SW 1271 (cell line): ENCODE measurements around the gene PRAME.

Source experiments
- DNase-seq, 2 experiments: peaks; one replicate each; lab custom pipeline; 2025; lab: John Stamatoyannopoulos, UW

PRAME gene

DNA sequence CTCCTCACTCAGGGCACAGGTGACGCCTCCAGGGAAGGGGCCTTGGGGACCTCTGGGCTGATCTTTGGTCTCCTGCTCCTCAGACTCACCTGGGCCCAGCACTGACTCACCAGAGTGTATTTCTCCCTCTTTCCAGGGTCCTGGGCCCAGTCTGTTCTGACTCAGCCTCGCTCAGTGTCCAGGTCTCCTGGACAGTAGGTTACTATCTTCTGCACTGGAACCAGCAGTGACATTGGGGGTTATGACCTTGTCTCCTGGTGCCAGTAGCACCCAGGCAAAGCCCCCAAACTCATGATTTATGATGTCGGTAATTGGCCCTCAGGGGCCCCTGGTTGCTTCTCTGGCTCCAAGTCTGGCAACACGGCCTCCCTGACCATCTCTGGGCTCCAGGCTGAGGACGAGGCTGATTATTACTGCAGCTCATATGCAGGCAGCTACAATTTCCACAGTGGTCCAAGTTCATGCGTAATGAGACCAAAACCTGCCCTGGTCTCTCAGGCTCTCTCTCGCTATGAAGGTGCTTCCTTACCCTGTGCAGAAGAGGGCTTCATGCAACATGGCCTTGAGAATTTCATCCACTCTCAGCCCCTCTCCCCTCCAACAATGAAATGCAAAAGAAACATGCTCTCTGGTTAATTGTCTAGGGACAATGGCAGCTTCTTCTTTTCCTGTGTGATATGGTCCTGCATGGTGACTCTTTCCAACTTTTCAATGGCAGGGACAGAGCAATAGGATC is 21.0 kb upstream of the PRAME start:
- DNase-seq: no peak

DNA sequence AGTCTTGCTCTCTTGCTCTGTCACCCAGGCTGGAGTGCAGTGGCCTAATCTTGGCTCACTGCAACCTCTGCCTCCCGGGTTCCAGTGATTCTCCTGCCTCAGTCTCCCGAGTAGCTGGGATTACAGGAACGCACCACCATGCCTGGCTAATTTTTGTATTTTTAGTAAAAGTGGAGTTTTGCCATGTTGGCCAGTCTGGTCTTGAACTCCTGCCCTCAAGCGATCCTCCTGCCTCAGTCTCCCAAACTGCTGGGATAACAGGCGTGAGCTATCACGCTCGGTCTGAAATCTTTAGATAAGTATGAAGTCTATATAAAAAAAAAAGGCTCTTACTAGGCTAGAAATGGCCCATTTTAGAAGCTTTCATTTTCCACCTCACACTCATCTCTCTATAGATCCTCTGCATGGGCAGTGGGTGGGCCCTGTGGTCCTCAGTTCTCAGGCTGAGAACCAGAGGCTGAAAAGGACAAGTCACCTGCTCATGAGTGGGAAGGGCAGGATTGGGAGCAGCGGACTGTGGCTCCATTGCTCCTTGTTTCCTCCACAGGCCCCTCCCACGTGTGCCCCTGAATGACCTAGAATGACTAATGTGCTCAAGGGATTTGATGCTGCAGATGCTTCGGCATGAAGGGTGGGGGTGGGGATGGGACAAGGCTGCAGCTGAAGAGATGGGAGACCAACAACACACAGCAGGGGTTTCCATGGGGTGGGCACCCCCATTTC is 19.8 kb upstream of the PRAME start:
- no peak for DNase-seq

DNA sequence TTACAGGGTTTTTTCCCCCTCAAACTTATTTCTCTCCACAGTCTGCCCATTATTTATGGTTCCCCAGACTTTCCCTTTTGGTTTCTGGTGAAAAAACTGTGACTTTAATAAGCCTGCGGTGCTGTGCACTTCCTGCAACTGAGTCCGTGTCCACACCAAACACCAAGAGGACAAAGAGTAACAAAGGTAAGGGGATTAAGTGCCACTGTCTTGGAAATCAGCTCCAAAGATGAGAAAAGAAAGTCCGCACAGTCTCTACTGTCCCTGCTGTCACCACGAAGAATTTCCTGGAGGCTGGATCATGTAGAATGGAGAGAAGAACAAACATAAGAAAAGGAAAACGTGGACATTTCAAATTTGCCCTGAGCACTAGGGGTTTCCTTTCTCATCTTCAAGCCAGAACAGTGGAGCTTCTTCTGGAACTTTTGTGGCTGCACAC is 17.9 kb upstream of the PRAME start:
- DNase-seq: no peak

DNA sequence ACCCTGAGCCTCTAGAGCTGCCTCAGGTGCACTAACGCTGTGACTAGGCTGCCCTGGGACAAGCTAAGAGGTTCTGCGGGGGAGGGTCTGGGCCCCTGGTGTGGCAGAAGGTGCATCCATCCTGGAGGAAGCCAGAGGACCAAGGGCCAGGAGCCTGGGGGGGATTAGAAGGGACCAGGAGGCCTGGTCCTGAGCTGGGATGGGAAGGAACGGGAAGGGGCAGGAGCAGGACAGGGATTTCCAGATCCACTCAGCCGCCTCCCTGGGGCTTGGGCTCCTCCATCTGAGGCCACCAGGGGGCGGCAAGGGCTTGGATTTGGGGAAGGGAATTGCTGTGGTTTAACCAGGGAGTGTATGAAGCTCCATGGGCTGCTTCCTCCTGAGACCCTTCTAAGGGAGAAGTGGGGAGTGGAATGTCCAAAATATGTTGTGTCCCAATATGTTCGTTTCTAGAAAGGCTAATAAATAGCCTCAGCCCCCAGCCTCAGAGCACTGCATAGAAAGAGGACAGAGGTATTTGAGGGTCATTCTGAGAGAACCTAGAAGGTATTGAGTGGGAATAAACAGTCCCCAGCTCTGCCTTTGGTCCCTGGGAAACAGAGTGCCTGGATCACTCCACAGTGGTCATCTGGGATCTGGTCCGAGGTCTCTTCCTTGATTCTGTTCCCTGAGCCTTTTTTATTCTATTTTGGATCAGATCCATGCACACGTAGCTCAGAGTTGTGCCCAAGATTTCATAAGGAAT is 17.4 kb upstream of the PRAME start:
- peak in 1 of 2 experiments; percentile 23 for DNase-seq

DNA sequence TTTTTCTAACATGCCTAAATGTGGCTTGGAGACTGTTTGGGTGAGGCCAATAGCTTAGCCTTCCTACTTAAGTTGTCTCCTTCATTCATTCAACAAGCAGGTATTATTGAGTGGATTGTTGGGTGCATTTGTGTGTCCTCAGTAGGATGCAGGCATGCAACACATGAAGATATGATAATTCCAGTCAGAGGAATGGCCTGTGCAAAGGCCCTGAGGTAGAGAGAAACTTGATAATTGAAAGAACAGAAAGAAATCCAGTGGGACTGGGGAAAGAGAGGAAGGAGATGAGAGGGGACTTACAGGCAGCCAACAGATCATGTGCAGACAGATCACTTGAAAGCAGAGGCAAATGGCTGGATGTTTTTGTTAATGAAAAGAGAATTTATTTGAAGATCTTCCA is 15.3 kb upstream of the PRAME start:
- no peak for DNase-seq

DNA sequence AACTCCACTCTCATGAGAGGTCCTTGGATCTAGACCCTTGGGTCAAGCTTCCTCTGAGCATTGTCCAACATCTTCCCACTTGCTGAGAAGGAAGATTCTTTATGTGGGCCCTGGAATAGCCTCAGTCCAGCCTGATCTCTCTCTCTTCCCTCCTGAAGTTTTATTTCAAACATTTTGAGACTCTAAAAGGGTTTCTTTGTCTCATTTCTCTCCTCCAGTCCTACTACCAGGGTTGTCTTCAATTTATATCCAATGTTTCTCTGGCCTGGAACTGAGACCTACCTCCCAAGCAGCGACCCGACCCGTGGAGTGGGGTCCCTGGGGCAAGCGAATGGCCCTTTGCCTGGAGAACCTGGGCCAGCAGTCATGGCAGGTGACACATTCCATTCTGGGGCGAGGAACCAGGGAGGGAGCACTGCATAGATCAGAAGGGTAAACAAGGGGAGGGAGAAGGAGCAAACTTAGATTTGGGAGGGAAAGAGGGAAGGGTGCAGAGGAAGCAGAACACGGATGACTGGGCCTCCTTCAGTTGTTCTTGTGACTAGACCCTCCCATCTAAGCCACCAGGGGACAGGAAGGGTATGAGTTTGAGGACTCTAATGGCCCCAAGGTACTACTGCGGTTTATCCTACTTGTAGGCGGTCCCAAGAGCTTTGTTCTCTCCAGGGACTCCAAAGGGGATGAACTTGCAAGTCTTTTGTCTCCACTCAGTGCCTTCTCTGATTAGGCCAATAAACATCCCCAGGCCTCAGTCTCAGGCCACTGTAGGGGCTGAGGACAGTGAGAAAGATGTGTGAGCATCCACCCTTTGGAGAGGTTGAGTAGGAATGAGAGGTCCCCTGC is 14.2 kb upstream of the PRAME start:
- DNase-seq: no peak

DNA sequence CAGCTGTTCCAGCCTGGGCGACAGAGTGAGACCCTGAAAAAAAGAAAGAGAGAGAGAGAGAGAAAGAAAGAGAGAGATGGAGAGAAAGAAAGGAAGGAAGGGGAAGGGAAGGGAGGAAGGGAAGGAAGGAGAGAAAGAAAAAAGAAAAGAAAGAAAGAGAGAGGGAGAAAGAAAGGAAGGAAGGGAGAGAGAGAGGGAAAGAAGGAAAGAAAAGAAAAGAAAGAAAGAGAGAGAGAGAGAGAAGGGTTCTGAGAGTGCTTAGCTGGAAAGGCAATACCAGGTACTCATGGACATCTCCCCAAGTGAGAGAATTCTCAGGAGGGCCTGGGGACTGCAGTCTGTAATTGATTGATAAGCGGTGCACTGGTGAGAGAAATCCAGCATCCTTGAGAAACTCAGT is 12.8 kb upstream of the PRAME start:
- DNase-seq: no peak

DNA sequence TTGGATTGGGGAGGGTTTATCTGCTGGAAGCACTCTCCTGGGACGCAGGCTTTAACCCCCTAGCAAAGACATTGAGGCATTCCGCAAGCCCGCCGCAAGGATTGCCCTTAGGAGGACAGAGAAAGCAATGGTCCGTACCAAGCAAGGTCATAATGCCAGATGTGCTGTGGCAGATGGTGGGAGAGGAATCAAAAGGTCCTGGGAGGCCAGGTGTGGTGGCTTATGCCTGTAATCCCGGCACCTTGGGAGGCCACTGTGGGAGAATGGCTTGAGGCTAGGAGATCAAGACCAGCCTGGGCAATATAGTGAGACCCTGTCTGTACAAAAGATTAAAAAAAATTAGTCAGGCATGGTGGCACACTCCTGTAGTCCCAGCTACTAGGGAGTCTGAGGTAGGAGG is 12.4 kb upstream of the PRAME start:
- no peak for DNase-seq

DNA sequence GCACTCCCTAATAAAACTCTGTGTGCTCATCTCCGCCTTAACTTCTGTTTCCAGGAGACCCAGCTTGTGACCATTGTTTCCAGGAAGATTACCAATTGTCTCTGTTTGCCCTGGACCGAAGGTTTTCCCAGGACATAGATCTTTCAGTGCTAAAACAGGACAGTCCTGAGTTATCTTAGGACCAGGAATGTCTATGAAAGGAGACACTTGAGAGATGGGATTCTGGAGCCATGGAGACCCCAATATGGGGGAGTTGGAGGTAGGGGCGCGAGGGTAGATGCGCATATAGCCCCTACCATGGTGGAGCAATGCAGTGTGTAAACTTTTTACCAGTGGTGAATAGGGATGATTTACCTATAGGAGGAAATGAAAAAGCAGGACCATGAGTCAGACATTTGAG is 10.2 kb upstream of the PRAME start:
- no peak for DNase-seq

DNA sequence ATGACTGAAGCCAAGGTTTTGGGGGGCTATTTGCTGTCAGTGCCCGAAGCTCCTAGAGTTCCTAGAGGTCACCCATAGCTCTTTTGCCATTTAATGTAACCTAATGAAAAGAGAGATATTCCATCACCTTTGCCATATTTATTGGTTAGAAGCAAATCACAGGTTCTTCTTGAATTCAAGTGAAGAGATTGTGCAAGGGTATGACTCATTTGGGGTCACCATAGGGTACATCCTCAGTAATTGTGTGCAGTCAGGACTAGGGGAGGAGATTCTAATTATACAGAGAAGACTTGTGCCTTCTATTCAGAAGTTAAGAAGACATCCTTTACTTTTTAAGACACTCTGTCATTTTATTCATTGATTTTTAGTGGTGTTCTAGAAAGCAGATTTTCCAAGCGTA is 6.9 kb upstream of the PRAME start:
- DNase-seq: no peak

DNA sequence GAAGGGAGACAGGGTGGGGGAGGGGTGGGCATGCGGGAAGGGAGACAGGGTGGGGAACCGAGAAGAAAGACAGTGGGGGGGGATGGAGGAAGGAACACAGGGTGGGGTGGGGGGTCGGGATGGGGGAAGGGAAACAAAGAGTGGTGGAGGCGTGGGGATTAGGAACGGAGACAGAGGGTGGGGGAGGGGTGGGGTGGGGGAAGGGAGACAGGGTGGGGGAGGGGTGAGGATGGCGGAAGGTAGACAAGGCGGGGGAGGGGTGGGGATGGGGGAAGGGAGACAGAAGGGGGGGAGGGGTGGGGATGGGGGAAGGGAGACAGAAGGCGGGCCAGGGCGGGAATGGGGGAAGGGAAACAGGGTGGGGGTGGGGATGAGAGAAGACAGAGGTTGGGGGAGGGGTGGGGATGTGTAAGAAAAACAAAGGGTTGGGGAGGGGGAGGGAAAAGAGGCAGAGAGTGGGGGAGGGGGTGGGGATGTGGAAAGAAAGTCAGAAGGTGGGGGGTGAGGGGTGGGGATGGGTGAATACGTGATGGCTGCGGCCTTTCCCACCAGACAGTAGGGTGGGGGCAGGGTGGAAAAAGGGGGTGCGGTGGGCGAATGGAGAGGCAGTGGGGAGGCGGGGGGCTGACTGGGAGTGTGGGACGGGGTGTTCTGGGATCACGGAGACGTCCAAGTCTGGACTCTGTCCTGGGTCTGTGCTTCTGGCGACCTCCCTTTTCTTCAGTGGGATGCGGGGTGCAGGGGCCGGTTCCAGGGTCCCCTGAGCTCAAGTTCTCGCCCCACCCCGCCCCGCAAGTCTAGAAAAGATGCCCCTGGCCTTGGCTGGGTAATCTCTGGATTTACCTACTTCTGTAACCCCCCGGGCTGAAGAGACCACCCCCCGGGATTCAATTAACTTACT is 744 bp downstream of the PRAME start:
- DNase-seq: no peak

DNA sequence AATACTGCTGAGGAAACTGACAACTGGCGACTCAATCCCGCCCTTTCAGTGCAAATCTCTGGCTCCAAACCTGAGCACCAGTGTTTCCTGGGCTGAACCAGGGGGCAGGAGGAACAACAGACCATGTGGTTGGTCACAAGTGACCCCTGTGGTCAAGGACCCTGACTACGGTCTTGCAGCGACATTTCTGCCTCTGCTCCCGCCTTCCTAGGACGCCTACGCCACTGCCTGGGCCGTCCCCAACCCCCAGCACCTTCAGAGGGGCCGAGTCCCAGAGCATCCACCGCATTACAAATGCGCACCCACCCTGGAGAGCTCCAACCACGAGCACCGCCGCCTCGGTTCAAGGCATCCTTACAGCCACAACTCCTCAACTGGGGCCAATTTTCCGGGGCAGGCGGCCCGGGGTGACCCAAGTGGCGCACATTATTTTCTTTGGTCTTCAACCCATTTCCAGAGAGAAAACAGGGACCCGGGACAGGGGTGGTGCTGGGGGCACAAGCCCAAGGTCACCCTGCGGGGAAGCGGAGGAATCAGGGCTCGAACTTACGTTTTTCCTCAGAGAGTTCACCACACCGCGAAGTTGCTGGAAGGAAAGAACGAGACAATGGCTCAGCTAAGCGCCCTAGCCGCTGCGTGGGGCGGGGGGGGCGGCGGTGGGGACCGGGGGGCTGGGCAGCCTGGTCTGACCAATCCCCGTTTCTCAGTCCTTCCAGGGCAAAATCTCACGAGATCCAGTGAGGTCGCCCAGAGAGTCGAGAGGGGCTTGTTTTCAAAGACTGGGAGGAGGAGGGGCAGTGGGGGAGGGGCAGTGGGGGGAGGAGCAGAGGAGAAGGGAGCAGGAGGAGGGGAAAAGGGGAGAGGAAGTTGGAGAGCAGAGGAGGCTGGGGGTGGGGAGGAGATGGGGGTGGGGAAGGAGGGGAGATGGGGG is 1.8 kb downstream of the PRAME start:
- no peak for DNase-seq

DNA sequence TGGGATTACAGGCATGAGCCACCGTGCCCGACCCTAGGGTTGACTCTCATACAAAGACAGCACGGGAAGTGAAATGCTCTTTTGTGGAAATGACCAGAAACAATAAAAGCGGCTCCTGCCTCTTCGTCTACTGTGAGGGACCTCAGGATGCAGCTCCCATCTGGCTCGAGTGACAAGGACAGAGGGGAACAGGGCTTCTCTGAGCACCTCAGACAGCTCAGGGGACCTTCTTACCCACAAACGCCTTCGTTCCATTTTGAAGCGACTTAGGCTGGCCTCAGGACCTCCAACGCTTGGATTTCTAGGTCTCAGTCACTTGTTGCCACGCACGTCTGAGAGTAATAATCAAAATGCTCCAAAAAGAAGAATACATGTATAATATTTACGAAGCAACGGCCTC is 2.5 kb downstream of the PRAME start:
- DNase-seq: no peak

DNA sequence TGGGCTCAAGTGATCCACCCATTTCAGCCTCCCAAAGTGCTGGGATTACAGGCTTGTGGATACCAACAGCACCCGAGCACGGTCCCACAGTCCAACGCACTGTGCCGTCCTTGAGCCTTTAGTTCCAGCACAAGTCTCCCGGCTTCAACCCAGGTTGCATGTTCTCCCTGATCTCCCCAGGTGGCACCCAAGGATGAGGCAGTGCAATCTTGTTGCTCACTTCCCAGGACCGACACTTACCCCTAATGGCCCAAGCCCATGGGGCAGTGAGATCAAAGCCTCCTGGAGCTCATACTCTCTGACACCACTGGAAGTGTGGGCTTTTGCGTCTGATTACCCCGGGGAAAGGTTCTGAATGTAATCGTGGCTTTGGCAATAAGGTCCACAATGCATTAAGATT is 3.5 kb downstream of the PRAME start:
- no peak for DNase-seq

DNA sequence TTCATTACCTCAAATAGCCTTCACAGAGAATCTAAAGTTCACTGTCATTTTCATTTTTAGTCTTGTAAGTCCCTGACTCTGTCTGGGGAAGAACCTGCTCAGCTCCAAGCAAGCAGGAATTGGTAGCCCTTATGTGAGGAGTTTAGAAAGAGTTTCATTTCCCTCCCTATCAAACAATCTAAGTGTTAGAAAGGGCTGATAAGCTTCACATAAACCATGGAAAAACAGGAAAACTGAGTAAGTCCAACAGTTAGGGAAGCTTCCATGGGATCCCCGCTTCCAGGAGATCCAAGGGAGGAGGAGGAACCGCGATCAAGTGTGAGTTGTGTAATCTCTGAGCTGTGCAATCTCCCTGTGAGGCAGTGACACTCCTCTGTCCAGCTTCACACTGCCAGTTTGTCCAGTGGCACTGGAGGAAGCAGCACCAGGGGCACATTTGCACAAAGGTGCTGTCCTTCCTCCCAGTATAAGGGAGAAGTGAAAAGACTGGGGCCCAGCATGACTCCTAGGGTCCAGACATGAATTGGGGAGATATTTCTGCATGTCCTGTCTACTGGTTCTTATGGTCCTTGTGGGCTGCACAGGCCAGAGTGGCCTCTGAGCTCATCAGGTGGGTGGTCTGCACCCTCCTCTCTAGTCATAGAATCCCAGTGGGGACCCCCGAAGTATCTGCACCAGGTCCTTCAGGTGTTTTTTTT is 4.3 kb downstream of the PRAME start:
- no peak for DNase-seq

DNA sequence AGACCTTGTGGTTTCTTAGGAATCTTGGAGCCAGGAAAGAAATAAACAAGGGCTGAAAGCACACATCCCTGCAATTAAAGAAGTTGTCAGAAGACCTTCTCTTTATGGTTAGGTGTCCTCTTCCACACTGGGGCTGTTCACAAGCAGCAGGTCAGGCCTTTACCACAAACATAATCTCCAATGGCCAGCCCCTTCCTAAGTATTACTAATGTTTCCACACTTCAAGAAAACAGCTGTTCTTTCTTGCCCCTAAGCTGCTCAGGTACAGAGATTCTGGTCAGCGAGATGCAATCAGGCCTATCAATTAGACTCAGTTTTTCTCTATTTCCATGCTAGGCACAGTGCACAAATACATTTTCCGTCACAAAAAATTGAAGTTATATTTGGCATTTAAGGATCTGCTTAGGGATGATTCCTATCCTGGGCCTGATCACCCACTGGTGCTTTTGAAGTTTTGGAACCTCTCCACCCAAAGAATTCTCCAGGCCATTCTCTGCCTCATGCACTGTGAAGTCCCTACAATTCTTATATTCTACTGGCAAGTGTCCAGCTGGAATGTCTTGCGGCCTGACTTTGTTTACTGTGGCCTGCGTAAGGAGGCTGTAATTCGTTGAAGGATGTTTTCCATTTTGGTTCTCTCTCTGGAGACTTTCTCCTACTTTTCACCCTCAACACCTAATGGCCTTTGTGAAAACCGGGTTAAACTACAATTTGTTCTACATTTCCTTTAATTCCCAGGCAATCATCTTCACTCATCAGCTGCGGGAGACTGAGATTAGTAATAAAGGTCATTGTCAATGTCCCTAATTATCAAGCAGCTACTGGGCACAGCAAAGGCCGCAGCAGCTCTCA is 5.1 kb downstream of the PRAME start:
- DNase-seq: no peak

DNA sequence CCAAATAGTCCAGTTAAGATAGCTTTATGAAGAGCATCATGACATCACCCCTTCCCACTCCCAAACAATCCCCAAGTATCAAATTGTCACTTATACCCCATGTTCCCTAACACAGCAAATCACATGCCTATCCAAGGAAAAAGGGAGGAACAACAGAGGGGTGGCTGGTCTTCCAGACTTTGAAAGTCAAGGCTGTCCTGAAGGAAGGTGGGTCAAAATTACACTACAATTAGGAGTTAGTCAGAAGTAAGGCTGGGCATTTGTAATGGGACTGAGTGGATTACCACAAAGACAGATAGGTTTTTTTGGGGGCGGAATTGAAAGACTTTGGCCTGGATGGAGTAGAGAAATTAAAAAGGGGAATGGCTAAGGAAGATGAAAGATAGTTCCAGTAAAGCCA is 5.9 kb downstream of the PRAME start:
- no peak for DNase-seq

DNA sequence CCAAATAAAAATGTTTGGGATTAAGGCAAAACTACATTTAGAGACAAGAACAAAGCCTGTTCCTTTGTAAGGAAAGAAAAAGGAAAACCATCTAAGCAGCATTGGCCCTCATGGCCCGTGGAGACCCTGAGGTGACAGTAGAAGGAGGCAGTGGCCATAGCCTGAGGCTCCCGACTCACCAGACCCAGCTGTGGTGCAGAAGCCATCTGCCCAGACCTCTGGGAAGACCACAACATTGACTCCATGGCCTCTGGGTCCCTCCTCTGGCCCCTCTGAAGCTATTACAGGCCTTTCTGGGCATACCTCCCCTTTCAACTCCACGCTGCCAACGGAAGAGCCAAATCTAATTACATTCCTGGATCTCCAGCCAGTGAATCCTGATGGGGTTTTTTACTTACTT is 6.4 kb downstream of the PRAME start:
- DNase-seq: no peak
